T-helper 1 cell (primary cell): Measurements from ENCODE around the gene KDM8.
"Not testable (repeated sequence)": the region's sequence is repeated elsewhere in the genome, so short reads cannot be mapped to it uniquely, and the experiment has no call there.

Experiments used
- DNase-seq, 5 donors: peaks; one replicate each; pipeline ENCODE4 v3.0.0-alpha.2; 2012 to 2020

Gene KDM8

DNA sequence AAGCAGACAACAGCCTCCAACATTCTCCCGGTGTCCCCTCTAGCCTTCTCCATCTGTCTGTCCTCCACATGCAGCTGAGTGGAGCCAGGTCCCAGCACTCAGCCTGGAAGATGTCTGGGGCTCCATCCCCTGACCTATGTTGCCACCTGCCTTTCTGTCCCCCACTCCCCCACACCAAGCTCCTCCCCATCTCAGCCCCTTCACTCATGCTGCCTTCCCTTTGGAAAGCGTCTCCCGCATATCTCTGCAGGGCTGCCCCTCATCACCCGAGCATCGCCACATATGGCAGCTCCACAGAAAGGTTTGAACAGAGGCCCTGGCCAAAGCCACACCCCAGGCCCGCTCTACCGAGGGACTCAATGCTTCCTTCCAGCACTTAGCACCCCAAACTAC is 41.0 kb downstream of the KDM8 start:
- no peak for DNase-seq

DNA sequence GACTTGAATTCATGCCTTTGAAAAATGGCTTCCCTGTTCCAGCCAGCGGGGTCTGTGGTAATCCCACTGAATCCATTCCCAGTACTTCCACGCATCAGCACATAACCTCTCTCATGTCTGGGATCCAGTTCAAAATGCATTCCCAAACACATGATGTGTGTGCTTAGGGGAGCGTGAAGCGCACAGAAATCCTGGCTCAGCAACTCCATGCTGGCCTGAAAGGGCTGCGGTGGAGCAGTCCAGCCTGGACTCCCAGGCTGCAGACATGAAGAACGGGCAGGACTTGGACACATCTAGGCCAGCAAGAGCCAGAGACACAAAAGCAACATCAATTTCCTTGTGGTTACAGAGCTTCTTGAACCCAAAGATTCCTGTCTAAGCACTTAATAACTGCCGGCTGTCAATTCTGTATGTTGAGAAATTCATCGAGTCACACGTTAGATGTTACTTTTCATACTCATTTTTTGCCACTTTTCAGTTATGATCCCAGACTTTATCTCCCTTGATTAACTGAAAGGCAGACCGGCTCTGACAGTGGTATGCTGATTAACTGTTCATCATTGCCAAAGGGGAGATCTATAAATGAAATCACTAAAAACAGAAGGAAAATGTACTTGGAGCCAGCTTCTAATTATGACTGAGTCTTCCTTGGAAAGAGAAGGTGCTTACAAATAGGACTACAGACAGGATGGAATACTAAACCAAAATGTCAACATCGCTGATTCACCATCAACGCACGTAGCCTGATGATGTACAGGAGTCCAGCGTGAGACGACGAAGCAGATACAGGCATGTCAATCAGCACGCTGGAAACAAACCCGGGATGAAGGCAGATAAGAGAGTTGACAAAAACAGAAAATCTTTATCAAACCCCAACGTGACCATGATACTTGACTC is 42.2 kb downstream of the KDM8 start:
- peak in 1 of 5 donors; percentile 58 for DNase-seq

DNA sequence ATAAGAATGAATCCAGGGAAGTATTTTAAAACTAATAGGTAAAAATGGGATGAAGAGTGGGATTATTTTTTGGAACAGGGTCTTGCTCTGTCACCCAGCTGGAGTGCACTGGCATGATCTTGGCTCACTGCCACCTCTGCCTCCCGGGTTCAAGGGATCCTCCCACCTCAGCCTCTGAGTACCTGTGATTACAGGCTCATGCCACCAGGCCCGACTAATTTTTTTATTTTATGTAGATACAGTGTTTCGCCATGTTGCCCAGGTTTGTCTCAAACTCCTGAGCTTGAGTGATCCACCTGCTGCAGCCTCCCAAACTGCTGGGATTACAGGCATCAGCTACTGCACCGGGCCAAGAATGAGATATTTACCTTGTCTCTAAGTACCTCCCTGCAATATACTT is 43.1 kb downstream of the KDM8 start:
- DNase-seq: no peak

DNA sequence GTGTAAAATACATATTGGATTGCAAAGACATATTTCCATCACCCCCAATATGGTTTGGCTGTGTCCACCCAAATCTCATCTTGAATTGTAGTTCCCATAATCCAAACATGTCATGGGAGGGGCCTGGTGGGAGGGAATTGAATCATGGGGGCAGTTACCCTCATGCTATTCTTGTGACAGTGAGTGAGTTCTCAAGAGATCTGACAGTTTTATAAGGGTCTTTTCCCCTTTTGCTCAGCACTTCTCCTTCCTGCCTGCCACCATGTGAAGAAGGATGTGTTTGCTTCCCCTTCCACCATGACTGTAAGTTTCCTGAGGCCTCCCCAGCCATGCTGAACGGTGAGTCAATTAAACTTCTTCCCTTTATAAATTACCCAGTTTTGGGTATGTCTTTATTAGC is 43.8 kb downstream of the KDM8 start:
- DNase-seq: not testable (repeated sequence)

DNA sequence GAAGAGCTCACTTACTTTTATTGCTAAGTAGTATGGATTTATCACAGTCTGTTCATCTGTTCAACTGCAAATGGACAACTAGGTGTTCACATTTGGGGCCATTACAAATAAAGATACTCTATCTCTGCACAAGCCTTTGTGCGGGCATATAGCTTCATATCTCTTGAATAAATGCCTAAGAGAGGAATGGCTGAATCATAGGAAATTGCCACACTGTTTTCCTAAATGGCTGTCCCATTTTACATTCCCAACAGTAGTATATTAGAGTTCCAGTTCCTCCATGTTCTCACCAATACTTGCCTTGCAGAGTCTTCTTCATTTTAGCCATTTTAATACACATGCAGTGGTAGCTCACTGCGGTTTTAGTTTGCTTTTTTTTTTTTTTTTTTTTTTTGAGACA is 44.7 kb downstream of the KDM8 start:
- no peak for DNase-seq

DNA sequence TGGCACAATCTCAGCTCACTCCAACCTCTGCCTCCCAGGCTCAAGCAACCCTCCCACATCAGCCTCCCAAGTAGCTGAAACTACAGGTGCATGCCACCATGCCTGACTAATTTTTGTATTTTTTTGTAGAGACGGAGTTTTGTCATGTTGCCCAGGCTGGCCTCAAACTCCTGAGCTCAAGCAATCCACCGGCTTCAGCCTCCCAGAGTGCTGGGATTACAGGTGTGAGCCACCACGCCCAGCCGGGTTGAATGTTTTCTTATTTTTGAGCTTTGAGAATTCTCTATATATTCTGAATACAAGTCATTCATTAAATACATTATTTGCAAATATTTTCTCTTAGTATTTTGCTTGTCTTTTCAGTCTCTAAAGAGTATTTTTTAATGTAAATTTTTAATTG is 45.6 kb downstream of the KDM8 start:
- not testable (repeated sequence) for DNase-seq

DNA sequence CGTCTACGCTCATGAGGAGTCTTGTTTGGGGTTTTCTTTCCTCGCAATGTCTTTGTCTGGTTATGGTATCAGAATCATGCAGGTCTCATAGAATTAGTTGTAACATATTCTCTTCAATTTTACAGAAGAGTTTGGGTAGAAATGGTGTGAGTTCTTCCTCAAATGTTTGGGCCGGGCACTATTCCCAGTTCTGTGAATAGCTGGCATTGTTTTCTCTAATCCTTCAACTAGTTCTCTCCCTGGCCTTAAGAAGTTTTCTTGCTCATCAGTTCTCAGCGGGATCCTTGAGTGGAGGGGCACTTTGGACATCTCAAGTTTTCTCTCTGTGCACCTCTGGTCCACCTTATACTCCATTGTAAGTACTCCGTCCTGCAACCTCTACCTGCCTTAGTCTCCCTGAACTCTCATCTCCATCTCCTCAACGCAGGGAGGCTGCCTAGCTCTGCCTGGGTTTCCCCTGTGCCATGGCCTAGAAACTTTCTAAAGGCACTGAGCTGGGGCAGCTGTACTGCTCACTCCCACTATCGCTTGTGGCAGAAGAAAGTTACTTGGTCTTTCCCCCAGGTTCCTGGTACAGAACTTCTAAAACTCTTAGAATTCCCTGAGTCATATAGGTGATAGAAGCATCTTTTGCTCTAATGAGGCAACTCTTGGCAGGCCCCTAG is 48.3 kb downstream of the KDM8 start:
- DNase-seq: no peak

DNA sequence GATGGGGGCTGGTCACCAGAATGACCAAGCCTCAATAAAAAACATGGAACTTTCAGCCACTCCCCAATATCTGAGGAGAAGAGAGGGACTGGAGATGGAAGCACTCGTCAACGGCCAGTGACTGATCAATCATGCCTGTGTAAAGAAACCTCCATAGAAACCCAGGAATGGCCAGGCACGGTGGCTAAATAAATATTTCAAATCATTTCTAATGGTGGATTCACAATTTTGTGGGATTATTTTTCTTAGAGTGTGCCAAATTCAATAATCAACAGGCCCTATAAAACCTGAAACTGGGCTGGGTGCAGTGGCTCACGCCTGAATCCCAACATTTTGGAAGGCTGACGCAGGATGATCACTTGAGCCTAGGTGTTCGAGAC is 48.9 kb downstream of the KDM8 start:
- no peak for DNase-seq

DNA sequence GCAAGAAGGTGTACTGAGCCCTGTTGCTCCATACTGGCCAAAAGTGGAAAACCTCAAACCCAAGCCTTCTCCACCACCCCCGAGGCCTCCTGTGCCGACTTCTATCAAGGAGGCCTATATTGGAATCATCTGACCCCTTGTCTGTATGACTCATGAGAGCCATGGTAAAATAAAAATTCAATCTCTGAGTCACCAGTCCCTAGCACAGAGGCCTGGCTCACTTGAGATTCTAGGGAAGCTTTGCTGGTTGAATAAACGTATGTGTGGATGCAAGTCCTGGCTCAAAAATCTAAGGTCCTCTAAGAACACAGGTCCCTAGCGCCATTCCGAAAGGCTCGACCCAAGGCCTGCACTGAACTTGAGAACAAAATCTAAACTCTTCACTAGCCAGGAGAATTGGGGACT is 50.2 kb downstream of the KDM8 start:
- DNase-seq: no peak

DNA sequence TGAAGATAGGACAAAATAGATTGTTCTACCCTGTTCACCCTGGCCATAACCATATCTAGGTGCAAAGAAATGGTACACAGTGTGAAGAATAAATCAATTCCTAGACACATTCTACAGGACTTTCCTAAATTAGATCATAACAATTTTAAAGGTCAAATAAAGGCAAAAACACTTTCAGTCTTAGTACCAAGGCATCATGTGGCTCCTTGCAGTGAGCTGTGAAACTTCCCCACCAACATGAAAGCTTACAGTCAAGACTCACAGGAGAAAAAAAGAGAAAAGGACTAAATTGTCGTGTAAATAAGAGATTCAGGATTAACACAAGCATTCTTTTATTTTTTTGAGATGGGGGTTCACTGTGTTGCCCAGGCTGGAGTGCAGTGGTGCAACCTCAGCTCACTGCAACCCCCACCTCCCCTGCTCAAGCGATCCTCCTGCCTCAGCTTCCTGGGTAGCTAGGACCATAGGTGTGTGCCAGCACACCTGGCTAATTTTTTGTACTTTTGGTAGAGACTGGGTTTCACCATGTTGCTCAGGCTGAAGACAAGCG is 51.0 kb downstream of the KDM8 start:
- DNase-seq: no peak

DNA sequence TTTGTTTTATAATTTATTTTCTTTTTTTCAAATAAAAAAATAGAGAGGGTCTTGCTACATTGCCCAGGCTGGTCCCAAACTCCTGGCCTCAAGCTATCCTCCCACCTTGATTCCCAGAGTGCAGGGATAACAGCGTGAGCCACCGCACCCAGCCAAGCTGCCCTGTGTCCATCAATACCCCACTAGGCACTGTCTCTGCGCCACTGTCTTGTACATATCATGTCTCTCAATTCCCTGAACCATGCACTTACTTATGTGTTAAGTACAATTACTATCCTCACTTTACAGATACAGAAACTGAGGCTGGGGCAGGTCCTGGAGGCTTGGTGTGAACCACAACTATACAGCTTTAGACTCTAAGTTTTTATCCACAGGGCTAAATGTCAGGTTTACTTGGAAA is 53.5 kb downstream of the KDM8 start:
- DNase-seq: no peak

DNA sequence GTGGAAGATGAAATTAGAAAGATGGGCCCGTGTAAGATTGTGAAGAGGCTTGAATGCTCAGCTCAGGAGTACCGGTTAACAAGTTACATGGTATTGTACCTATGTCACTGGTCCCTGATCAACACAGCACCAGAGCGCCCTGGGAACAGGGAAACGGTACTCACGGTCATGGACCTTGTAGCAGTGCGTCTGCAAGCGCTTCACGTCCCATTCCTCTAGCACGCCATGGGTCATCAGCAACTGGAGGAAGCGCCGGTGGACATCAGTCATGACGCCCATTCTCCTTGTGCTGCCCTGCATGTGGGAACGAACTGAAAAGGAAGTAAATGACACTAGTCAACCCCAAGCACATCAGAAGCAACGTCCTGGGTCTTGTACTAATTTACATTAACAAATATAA is 53.9 kb downstream of the KDM8 start:
- DNase-seq: no peak

DNA sequence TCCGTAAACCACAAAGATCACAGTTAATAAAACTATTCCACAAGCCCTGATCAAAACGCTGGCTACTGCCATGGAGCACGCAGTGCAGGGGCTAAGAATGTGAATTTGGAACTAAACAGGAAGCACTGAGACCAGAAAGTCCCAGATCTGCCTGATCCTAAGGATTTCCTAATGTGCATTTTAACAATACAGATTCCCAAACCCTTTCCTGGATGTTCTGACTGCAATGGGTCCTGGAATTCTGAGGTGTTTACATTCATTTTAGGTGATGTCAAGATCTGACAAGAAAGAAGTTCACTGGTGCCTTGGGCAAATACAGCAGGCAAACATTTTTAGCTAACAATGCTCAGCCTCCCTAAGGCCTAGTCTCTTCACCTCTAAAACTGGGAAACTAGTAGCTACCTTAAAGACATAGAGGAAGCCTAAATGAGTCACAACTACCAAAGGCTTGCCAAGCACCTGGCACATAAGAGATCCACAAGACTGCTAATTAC is 55.0 kb downstream of the KDM8 start:
- DNase-seq: no peak

DNA sequence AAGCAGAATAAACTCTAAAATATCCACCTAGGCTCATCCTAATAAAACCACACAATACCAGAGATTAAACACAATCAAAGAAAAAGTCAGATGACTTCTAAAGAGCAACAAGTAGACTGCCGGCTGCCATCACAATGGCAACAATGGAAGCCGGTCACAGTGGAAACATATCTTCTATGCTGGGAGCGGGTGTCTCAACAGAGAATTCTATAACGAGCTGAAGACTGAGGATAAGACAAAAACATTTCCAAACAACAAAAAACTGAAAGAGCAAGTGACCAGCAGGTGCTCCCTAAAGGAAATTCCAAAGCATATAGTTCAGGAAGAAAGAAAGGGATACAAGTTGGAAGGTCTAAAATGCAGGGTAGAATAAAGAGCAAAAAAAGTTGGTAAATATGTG is 56.4 kb downstream of the KDM8 start:
- DNase-seq: no peak

DNA sequence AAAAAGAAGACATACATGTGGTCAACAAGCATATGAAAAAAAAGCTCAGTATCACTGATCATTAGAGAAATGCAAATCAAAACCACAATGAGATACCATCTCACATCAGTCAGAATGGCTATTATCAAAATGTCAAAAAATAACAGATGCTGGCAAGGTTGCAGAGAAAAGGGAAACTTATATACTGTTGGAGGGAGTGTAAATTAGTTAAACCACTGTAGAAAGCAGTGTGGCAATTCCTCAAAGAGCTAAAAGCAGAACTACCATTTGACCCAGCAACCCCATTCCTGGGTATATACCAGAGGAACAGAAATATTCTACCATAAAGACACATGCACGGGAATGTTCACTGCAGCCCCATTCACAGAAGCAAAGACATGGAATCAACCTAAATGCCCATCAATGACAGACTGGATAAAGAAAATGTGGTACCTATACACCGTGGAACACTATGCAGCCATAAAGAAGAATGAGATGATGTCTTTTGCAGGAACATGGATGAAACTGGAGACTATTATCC is 59.6 kb downstream of the KDM8 start:
- DNase-seq: not testable (repeated sequence)

DNA sequence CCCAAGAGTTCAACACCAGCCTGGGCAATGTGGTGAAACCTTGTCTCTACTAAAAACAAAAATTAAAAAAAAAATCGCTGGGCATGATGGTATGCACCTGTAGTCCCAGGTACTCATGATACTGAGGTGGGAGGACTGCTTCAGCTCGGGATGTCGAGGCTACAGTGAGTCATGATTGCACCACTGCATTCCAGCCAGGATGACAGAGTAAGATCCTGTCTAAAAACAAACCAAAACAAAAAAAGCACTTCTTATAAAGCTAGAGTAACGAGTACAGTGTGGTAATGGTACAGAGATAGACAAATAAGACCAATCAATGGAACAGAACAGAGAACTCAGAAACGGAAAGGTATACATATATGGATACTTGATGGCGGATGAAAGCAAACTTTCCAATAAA is 60.8 kb downstream of the KDM8 start:
- DNase-seq: no peak

DNA sequence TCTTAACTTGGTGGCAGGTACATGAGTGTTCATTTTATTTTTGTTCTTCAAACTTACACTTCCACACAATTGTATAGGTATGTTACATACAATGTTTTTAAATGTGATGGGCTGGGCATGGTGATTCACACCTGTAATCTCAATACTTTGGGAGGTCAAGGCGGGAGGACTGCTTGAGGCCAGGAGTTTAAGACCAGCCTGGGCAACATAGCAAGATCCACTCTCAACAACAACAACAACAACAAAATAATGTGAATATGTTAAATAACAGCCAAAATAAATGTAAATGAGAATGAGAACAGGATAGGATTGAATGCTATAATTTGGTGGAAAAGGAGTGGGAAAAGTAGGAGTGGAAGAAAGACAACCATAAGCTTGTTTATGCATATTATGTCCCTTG is 62.7 kb downstream of the KDM8 start:
- no peak for DNase-seq

DNA sequence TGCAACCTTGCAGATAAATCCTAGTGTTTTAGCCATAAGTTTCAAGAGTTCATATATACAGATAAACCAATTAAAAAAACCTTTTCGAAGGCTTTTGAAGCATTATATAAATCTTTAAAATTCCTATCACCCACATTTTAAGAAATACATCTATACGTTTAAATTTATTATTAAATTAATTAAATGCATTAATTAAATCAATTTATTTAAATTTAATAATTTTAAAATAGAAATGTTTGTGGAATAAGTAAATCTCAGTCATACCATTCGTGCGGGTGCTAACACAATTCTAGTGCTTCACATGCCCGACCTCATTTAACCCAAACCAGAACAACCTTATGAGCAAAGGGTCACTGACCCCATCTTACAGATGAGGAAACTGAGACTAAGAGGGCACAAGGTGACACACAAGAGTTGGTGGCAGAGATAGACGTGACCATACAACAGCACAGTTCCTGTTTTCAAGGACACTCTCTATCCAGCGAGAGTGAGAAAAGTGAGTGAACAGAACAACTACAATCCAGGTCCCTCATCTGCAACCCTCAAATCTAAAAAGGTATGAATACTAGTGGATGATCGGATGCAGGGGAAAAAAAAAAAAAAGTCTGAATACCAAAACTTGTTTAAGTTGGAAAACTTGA is 63.8 kb downstream of the KDM8 start:
- no peak for DNase-seq

DNA sequence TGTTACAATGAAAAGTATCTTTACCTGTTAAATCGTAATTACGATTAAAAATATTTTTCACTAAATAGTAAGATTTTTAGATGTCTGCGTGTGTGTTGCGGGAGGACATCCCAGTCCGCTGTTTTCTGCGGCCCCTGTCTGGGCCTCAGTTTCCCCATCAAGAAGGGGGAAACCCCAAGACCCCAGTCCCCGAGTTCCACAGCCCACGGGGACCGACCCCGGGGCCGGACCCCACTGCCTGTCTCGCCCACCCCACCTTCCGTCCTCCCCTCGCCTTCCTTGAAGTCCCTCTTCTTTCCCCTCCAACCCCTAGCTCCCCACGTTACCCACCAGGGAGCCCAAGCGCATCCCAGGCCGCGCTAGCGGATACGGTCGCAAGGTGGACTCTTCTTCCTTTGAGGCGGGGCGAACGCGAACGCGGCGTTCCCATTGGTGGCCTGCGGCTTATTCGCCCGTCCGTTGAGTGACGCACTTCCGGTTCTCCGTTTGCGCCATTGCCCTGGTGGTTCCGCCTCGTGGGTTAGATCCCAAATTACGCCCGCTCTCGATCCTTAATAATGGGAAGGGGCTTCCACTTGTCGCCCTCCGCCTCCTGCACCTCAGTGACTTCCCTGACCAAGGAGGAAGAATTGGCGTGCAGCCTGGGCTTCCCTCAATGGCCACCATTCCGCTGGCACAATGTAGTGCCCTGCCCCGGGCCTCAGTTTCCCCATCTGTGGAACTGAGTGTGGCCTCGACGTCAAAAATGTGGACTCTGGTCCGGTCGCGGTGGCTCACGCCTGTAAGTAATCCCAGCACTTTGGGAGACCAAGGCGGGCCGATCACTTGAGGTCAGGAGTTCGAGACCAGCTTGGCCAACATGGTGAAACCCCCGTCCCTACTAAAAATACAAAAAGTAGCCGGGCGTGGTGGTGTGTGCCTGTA is 65.3 kb downstream of the KDM8 start, which contains the start of gene NSMCE1:
TSS of gene NSMCE1 (minus strand) at position 397 of the 924 bp plus-strand sequence. CDS start 11,202 bp downstream, outside the sequence.
- peak; percentile 87 to 96 (median 93) for DNase-seq

DNA sequence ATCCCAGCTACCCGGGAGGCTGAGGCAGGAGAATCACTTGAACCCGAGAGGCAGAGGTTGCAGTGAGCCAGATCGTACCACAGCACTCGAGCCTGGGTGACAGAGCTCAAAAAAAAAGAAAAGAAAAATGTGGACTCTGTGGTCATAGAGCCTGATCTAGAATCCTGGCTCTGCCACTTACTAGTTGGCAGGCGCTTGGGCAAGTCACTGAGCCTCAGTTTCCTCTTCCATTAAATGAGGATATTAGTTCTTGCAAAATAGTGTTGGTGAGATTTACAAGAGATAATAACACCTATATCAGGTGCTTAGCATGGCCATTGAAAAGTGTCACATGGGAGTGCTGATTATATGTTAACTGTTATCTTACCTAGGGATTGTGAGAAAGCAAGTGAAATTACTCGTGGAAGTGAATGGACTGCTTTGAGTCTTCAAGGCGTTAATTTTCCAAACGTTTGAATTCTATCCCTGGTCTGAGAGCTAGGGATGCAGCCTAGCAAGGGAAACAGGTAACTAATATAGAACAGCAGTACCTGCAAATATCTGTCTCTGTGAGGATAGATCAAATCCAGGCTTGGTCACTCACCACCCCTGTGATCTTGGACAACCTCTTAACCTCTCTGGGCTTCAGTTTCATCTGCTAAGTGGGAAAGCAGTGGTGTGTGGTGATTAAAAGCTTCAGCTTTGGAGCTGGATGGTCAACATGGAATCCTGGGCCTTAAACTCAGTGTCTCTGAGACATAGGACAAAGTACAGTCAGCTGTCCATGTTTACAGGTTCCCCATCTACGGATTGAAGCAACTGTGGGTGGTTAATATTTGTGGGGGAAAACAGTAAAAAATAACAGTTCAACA is 66.2 kb downstream of the KDM8 start:
- no peak for DNase-seq

DNA sequence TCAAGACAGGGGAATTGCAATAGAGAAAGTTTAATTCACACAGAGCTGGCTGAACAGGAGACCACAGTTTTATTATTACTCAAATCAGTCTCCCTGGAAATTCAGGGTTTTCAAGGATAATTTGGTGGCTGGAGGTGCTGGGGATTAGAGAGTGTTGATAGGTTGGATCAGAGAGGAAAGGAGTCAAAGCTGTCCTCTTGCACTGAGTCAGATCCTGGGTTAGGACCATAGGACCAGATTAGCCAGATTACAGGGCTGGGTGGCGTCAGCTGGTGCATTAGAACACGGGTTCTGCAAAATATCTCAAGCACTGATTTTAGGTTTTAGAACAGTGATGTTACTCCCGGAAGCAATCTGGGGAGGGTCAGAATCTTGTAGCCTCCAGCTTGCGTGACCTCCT is 67.0 kb downstream of the KDM8 start:
- DNase-seq: no peak
